Smooth muscle cell (in vitro differentiated cells): Measurements from ENCODE around the gene TBC1D8. TPM values are rescaled to one million over a fixed set of nuclear protein-coding genes. Genes with fewer than 3 reads are reported as not detected.

Source experiments
- DNase-seq: peaks from one replicate; lab custom pipeline; 2025; ENCODE audit not compliant: unreplicated experiment; lab: John Stamatoyannopoulos, UW
- H2AFZ ChIP-seq: fragments of 200-600 bp; sonication (generic); 2 replicates; pipeline ENCODE4 v1.6.0; 2016; ENCODE audit warnings: antibody characterized with exemption, low read depth, mild to moderate bottlenecking
- H3F3A ChIP-seq: fragments of 200-600 bp; sonication (generic); 2 replicates; pipeline ENCODE4 v1.6.0; 2017; ENCODE audit warnings: antibody characterized with exemption, low read depth
- H3K27ac ChIP-seq: fragments of 200-600 bp; sonication (generic); 2 replicates; pipeline ENCODE4 v1.5.1; 2016; ENCODE audit warnings: low read depth, mild to moderate bottlenecking
- H3K27me3 ChIP-seq: fragments of 200-600 bp; sonication (generic); 2 replicates; pipeline ENCODE4 v1.6.1; 2016; ENCODE audit warnings: low read depth, mild to moderate bottlenecking
- H3K36me3 ChIP-seq: fragments of 200-600 bp; sonication (generic); 2 replicates; pipeline ENCODE4 v1.5.1; 2016; ENCODE audit warnings: low read depth
- H3K4me1 ChIP-seq: fragments of 200-600 bp; sonication (generic); 2 replicates; pipeline ENCODE4 v1.5.1; 2016; ENCODE audit warnings: low read depth
- H3K4me2 ChIP-seq: fragments of 200-600 bp; sonication (generic); 2 replicates; pipeline ENCODE4 v1.6.0; 2016; ENCODE audit warnings: mild to moderate bottlenecking
- H3K4me3 ChIP-seq: fragments of 200-600 bp; sonication (generic); 2 replicates; pipeline ENCODE4 v1.5.1; 2016; ENCODE audit warnings: mild to moderate bottlenecking
- H3K79me2 ChIP-seq: fragments of 200-600 bp; sonication (generic); 2 replicates; pipeline ENCODE4 v1.6.0; 2016; ENCODE audit warnings: low read depth, mild to moderate bottlenecking
- H3K9ac ChIP-seq: fragments of 200-600 bp; sonication (generic); 2 replicates; pipeline ENCODE4 v1.6.0; 2016; ENCODE audit warnings: low read depth
- H3K9me3 ChIP-seq: fragments of 200-600 bp; sonication (generic); replicated peaks from 2 replicates; pipeline ENCODE4 v1.5.1; 2016; ENCODE audit warnings: low read depth
- H4K20me1 ChIP-seq: fragments of 200-600 bp; sonication (generic); 2 replicates; pipeline ENCODE4 v1.6.0; 2016; ENCODE audit warnings: low read depth
- CTCF ChIP-seq: fragments of 200-600 bp; sonication (generic); IDR thresholded peaks from 2 replicates; pipeline ENCODE4 v1.5.1; 2017; ENCODE audit warnings: borderline replicate concordance, mild to moderate bottlenecking, antibody characterized with exemption; ENCODE audit not compliant: insufficient read depth, poor library complexity, severe bottlenecking
- WGBS: methylation state at CpG from one replicate; pipeline ENCODE4 v1.1.7; 2016; ENCODE audit warnings: low lambda C conversion rate; 5-methylcytosine and 5-hydroxymethylcytosine counted together
- polyA plus RNA-seq: library from polyadenylated mRNA; unstranded; fragments of >200 nt; fragmentation: Nextera tagmentation; extraction: Ambion mirVana; gene quantifications from 2 replicates; pipeline ENCODE4 v1.2.1, GENCODE V29; 2016
- total RNA-seq: library from RNA; depleted of rRNA; stranded (reverse); fragments of >200 nt; gene quantifications from 2 replicates; pipeline ENCODE4 v1.2.3, GENCODE V29; 2014

Gene TBC1D8
- total and polyA plus RNA-seq, 2 experiments from 2014 or later = 0.89 to 15.1 TPM

- no peaks in the 10 kb centered on the region for H3K4me1 ChIP-seq
- no peaks in the 10 kb centered on the region for H3F3A ChIP-seq
- no peak overlapping the region for H3K4me2 ChIP-seq
- H3K4me3 ChIP-seq = no peak overlapping the region
- 89% methylated on average over 3 of the region's 3 CpGs for WGBS
- H3K79me2 ChIP-seq = no peaks in the 10 kb centered on the region
- H3K36me3 ChIP-seq = no peaks in the 10 kb centered on the region
- no peak overlapping the region for H3K9ac ChIP-seq
- no peaks in the 10 kb centered on the region for H3K27me3 ChIP-seq
- TF ChIP-seq CTCF = no peak
- no peaks in the 10 kb centered on the region for H3K9me3 ChIP-seq
- H2AFZ ChIP-seq = no peak overlapping the region
- no peaks in the 10 kb centered on the region for H4K20me1 ChIP-seq
- DNase-seq = no peak
- H3K27ac ChIP-seq = no peak overlapping the region
Observed at GRCh38 chr2:101161658-101162057, 10.5 kb upstream of the TBC1D8 start.

- Histone ChIP-seq H3K4me3 (no peak overlapping the region), H3K4me2 (no peak overlapping the region), H3F3A (no peaks in the 10 kb centered on the region), H2AFZ (no peak overlapping the region), H3K4me1 (no peaks in the 10 kb centered on the region), H3K9me3 (no peaks in the 10 kb centered on the region), H3K27ac (no peak overlapping the region), H3K9ac (no peak overlapping the region), H3K36me3 (no peaks in the 10 kb centered on the region), H3K79me2 (no peaks in the 10 kb centered on the region), H4K20me1 (no peaks in the 10 kb centered on the region), H3K27me3 (no peaks in the 10 kb centered on the region)
- no peak for DNase-seq
- no peak for TF ChIP-seq CTCF
- WGBS = 90% methylated on average over 3 of the region's 3 CpGs
Observed at GRCh38 chr2:101160454-101160853, 9.3 kb upstream of the TBC1D8 start.

- Histone ChIP-seq H3K9ac (no peak overlapping the region), H3K4me1 (no peaks in the 10 kb centered on the region), H3K4me2 (no peak overlapping the region), H3F3A (no peaks in the 10 kb centered on the region), H3K9me3 (no peaks in the 10 kb centered on the region), H4K20me1 (no peaks in the 10 kb centered on the region), H3K79me2 (no peaks in the 10 kb centered on the region), H3K27me3 (no peaks in the 10 kb centered on the region), H3K36me3 (no peaks in the 10 kb centered on the region), H2AFZ (no peak overlapping the region), H3K27ac (no peak overlapping the region), H3K4me3 (no peak overlapping the region)
- no peak for DNase-seq
- no peak for TF ChIP-seq CTCF
- WGBS = 64% methylated on average over 2 of the region's 2 CpGs
Observed at GRCh38 chr2:101159526-101159925, 8.3 kb upstream of the TBC1D8 start.

GRCh38 chr2:101157272-101157671, 6.1 kb upstream of the TBC1D8 start:
- no peaks in the 10 kb centered on the region for H3K27me3 ChIP-seq
- no peak overlapping the region for H2AFZ ChIP-seq
- H3F3A ChIP-seq = peaks cover 1% of the 10 kb centered on the region
- DNase-seq = no peak
- H3K27ac ChIP-seq = no peak overlapping the region
- no peak overlapping the region for H3K4me3 ChIP-seq
- no peak overlapping the region for H3K4me2 ChIP-seq
- H3K9me3 ChIP-seq = no peaks in the 10 kb centered on the region
- no peaks in the 10 kb centered on the region for H3K36me3 ChIP-seq
- TF ChIP-seq CTCF = no peak
- no peaks in the 10 kb centered on the region for H3K79me2 ChIP-seq
- H4K20me1 ChIP-seq = no peaks in the 10 kb centered on the region
- peaks cover 5% of the 10 kb centered on the region for H3K4me1 ChIP-seq
- H3K9ac ChIP-seq = no peak overlapping the region
- WGBS = 93% methylated on average over 6 of the region's 6 CpGs
